ENCODE results near the gene ZNF883.

DNA sequence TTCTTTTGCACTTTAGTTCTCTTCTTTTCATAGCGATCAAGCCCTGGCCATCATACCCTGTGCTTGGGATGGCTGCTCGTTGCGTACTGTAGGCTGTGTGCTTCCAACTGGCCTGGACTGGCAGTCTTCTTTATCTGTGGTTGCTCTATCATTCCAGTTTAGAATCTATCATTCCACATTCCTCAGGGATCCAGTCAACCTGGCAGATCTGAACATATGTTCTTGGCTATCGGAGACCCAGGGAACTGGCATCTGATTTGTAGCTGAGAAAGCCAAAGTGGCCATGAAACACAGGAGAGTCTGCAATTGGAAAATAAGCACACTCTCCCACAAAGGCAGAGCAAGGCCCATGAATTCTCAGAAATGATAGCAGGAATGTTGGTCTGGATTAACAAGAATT lies 98.7 kb downstream of the ZNF883 start:
- TF ChIP-seq, protein P1, sequence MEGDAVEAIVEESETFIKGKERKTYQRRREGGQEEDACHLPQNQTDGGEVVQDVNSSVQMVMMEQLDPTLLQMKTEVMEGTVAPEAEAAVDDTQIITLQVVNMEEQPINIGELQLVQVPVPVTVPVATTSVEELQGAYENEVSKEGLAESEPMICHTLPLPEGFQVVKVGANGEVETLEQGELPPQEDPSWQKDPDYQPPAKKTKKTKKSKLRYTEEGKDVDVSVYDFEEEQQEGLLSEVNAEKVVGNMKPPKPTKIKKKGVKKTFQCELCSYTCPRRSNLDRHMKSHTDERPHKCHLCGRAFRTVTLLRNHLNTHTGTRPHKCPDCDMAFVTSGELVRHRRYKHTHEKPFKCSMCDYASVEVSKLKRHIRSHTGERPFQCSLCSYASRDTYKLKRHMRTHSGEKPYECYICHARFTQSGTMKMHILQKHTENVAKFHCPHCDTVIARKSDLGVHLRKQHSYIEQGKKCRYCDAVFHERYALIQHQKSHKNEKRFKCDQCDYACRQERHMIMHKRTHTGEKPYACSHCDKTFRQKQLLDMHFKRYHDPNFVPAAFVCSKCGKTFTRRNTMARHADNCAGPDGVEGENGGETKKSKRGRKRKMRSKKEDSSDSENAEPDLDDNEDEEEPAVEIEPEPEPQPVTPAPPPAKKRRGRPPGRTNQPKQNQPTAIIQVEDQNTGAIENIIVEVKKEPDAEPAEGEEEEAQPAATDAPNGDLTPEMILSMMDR (IDR thresholded peaks at IDR 0.05; ENCODE audit: extremely low read depth in 1 of 2, insufficient read depth in 1 of 2, low read depth in 1 of 2, low read length in 2 of 2): no peak
- TF ChIP-seq POLR2AphosphoS5 (IDR thresholded peaks at IDR 0.05; ENCODE audit: insufficient read depth, low read depth, low read length): no peak
- no peak for TF ChIP-seq EZH2 (IDR thresholded peaks at IDR 0.05; ENCODE audit: borderline replicate concordance, low read depth, low read length, severe bottlenecking)
- TF ChIP-seq POLR2A (IDR thresholded peaks at IDR 0.05; ENCODE audit: low read depth, low read length): no peak
- no peak for TF ChIP-seq FOS (IDR thresholded peaks at IDR 0.05; ENCODE audit: borderline replicate concordance, insufficient read depth, low read length)
- TF ChIP-seq JUN (IDR thresholded peaks at IDR 0.05; ENCODE audit: borderline replicate concordance, insufficient read depth, insufficient read length, low read depth): no peak
- no peak for TF ChIP-seq MYC (IDR thresholded peaks at IDR 0.05; ENCODE audit: low read depth, low read length)

Data from endothelial cell of umbilical vein (primary cell).